Thyroid gland (tissue), 4 donors: ENCODE results near the gene FLT1. TPM values are rescaled to one million over a fixed set of nuclear protein-coding genes. Genes with fewer than 3 reads are reported as not detected.

Experiments used
- DNase-seq, 2 donors: peaks; one replicate each; pipeline ENCODE4 v3.0.0-alpha.2; 2019
- H3K27ac ChIP-seq, 3 donors: fragments of 200-600 bp; sonication (generic); 1 replicate in 2 of 3; 2 replicates in 1 of 3; pipeline ENCODE4 v1.5.1; 2016 to 2019; ENCODE audit warnings: mild to moderate bottlenecking in 1 of 3, moderate library complexity in 1 of 3
- H3K27me3 ChIP-seq: fragments of 200-600 bp; sonication (generic); one replicate; pipeline ENCODE4 v1.5.1; 2019
- H3K36me3 ChIP-seq, 2 donors: fragments of 200-600 bp; sonication (generic); one replicate each; pipeline ENCODE4 v1.5.1; 2016 to 2019
- H3K4me1 ChIP-seq, 2 donors: fragments of 200-600 bp; sonication (generic); one replicate each; pipeline ENCODE4 v1.5.1; 2017 to 2019
- H3K4me3 ChIP-seq, 3 donors: fragments of 200-600 bp; sonication (generic); replicated peaks in 1 of 3; 1 replicate in 2 of 3; 2 replicates in 1 of 3; pipeline ENCODE4 v1.5.1; 2016; ENCODE audit warnings: mild to moderate bottlenecking in 1 of 3
- H3K9me3 ChIP-seq: fragments of 200-600 bp; sonication (generic); one replicate; pipeline ENCODE4 v1.5.1; 2017
- CTCF ChIP-seq, 6 experiments: fragments of 200-600 bp in 3 of 6; fragments of 450-650 bp in 3 of 6; sonication (generic) in 3 of 6; IDR thresholded peaks; one replicate each; pipeline ENCODE4 v1.5.1; 2016 to 2019; ENCODE audit warnings: antibody characterized with exemption in 6 of 6, mild to moderate bottlenecking in 2 of 6, inconsistent platforms in 1 of 6, moderate library complexity in 1 of 6
- POLR2A ChIP-seq, 2 donors: fragments of 450-650 bp; IDR thresholded peaks; one replicate each; pipeline ENCODE4 v1.6.1; 2017; ENCODE audit warnings: antibody characterized with exemption in 2 of 2, mild to moderate bottlenecking in 2 of 2, moderate library complexity in 1 of 2
- WGBS, 2 donors: methylation state at CpG; one replicate each; pipeline ENCODE4 v1.1.5; 2017; 5-methylcytosine and 5-hydroxymethylcytosine counted together
- intact Hi-C: fragments of 100-400 bp; cut with DNase I; formaldehyde crosslinking; loops from one replicate; pipeline ENCODE4 v1.15.1; 2023
- total RNA-seq, 4 donors: library from RNA; depleted of rRNA; stranded (reverse); fragments of >200 nt; gene quantifications; one replicate each; pipeline ENCODE4 v1.2.3, GENCODE V29; 2016

FLT1 gene
- total RNA-seq, 4 donors from 2014 or later, result 23.4 to 132 (median 44.4) TPM

GRCh38 chr13:28448651-28449358, 46.1 kb downstream of the FLT1 start:
- H3K36me3 ChIP-seq, result no peaks in the 10 kb centered on the region
- H3K9me3 ChIP-seq, result no peaks in the 10 kb centered on the region
- intact Hi-C loops, result no loop called here
- H3K27me3 ChIP-seq, result no peaks in the 10 kb centered on the region
- WGBS, 2 donors, result 93 to 96% methylated on average over 4 of the region's 4 CpGs
- H3K4me3 ChIP-seq, result no peak overlapping the region
- H3K27ac ChIP-seq, result no peak overlapping the region
- DNase-seq, result no peak
- H3K4me1 ChIP-seq, result peaks cover 7 to 10% of the 10 kb centered on the region in 2 donors
- TF ChIP-seq CTCF (IDR thresholded peaks at IDR 0.05) (no peak), POLR2A (IDR thresholded peaks at IDR 0.05) (no peak)

- Histone ChIP-seq H3K36me3 (no peaks in the 10 kb centered on the region), H3K27ac (no peak overlapping the region), H3K9me3 (no peaks in the 10 kb centered on the region), H3K27me3 (no peaks in the 10 kb centered on the region), H3K4me3 (no peak overlapping the region), H3K4me1 (peaks cover 7 to 10% of the 10 kb centered on the region in 2 donors)
- intact Hi-C loops, result no loop called here
- TF ChIP-seq CTCF (IDR thresholded peaks at IDR 0.05) (no peak), POLR2A (IDR thresholded peaks at IDR 0.05) (no peak)
- no peak for DNase-seq
These were observed 46.9 kb downstream of the FLT1 start for GRCh38 chr13:28447989-28448388.

GRCh38 chr13:28447206-28447605, 47.7 kb downstream of the FLT1 start:
- no peaks in the 10 kb centered on the region for H3K36me3 ChIP-seq
- WGBS, 2 donors, result 92 to 93% methylated on average over 2 of the region's 2 CpGs
- H3K4me1 ChIP-seq, result peaks cover 5 to 9% of the 10 kb centered on the region in 2 donors
- no peak overlapping the region for H3K4me3 ChIP-seq
- H3K27ac ChIP-seq, result no peak overlapping the region
- TF ChIP-seq POLR2A (IDR thresholded peaks at IDR 0.05) (no peak), CTCF (IDR thresholded peaks at IDR 0.05) (no peak)
- intact Hi-C loops, result no loop called here
- H3K9me3 ChIP-seq, result no peaks in the 10 kb centered on the region
- DNase-seq, result no peak
- no peaks in the 10 kb centered on the region for H3K27me3 ChIP-seq

GRCh38 chr13:28442839-28443238, 52.1 kb downstream of the FLT1 start:
- 51 to 73% methylated on average over 3 of the region's 3 CpGs for WGBS, 2 donors

More at GRCh38 chr13:28442839-28443238, 52.1 kb downstream of the FLT1 start:
- TF ChIP-seq POLR2A (IDR thresholded peaks at IDR 0.05) (no peak), CTCF (IDR thresholded peaks at IDR 0.05) (no peak)
- Histone ChIP-seq H3K27me3 (no peaks in the 10 kb centered on the region), H3K27ac (no peak overlapping the region), H3K9me3 (no peaks in the 10 kb centered on the region), H3K4me3 (no peak overlapping the region), H3K4me1 (no peaks in the 10 kb centered on the region), H3K36me3 (no peaks in the 10 kb centered on the region)
- DNase-seq, result no peak
- intact Hi-C loops, result no loop called here
